Progenitor cell of endocrine pancreas (in vitro differentiated cells): Measurements from ENCODE around the gene THSD7A. TPM values are rescaled to one million over a fixed set of nuclear protein-coding genes. Genes with fewer than 3 reads are reported as not detected.

Source experiments
- DNase-seq: peaks from one replicate; pipeline ENCODE4 v3.0.0; 2021; ENCODE audit warnings: low spot score; ENCODE audit not compliant: unreplicated experiment
- H3K27ac Mint-ChIP-seq: 2 replicates; pipeline ENCODE4 v1.8.0; 2021; ENCODE audit warnings: mild to moderate bottlenecking, moderate library complexity, mixed read lengths
- H3K27me3 Mint-ChIP-seq: 2 replicates; pipeline ENCODE4 v1.8.0; 2021; ENCODE audit warnings: mixed read lengths
- H3K36me3 Mint-ChIP-seq: 2 replicates; pipeline ENCODE4 v1.8.0; 2022; ENCODE audit warnings: mixed read lengths; ENCODE audit not compliant: insufficient read depth
- H3K4me1 Mint-ChIP-seq: 2 replicates; pipeline ENCODE4 v1.8.0; 2021; ENCODE audit warnings: low read depth, mixed read lengths
- H3K4me3 Mint-ChIP-seq: 2 replicates; pipeline ENCODE4 v1.8.0; 2021; ENCODE audit warnings: low read depth, mild to moderate bottlenecking, moderate library complexity, mixed read lengths
- H3K9me3 Mint-ChIP-seq: 2 replicates; pipeline ENCODE4 v1.8.0; 2021; ENCODE audit warnings: low read depth, mixed read lengths
- CTCF ChIP-seq: fragments of 200-600 bp; sonication (generic); IDR thresholded peaks from one replicate; pipeline ENCODE4 v1.5.0; 2021; ENCODE audit warnings: antibody characterized with exemption, mild to moderate bottlenecking; ENCODE audit not compliant: unreplicated experiment
- total RNA-seq: library from RNA; stranded (reverse); gene quantifications from 2 replicates; pipeline ENCODE4 v1.2.1, GENCODE V29; 2021

Gene THSD7A
- total RNA-seq, 1 donor from 2014 or later = 4.7 TPM

- H3K27ac Mint-ChIP-seq = no peak overlapping the region
- no peaks in the 10 kb centered on the region for H3K9me3 Mint-ChIP-seq
- no peak overlapping the region for H3K4me3 Mint-ChIP-seq
- no peak for DNase-seq
- H3K4me1 Mint-ChIP-seq = peaks cover under 1% of the 10 kb centered on the region
- TF ChIP-seq CTCF = no peak
- H3K36me3 Mint-ChIP-seq = no peaks in the 10 kb centered on the region
- H3K27me3 Mint-ChIP-seq = no peaks in the 10 kb centered on the region
Observed at GRCh38 chr7:11332186-11332864, 499.7 kb downstream of the THSD7A start.

DNA sequence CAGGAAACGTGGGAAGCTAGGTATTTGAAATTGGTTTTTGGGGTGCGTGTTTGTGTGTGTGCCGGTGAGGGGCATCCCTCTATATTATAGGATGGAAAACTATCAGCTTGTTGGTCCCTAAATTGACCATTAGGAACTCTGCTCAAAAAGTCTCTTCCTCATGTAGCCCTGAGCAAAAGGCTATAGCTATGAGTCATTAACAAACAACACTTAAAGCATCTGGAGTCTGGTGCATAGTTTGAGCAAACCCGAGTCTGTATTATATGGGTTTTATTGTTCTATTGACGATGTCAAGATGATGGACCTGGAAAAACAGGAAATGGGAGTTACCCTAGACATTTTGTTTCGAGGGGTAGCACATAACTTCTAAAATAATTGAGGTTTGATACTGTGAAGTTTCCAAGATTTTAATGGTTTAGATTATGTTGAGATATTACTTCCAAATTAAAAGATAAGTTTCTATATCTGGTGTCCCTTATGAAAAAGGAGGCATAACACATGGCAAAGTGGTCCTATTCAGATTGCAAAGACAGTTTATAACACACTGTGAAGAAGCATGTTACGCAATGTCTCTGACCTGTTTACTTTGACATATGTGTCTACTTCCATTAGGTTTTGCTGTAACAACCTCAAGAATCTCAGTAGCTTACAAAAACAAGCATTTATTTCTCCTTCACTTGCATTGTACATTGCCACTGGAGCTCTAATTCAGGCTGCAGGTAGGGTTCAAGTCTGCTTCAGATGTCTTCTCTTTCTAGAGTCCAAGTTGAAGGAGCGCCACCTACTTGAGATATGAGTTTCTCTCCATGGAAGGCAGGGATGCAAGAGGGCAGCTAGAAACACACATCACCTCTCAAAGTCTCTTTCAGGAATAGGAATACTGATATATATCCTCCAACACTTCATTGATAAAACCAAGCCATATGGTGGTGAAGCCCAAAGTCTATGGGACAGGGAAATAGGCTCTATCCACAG lies 500.6 kb downstream of the THSD7A start:
- Mint-ChIP-seq H3K4me1 (peaks cover 3% of the 10 kb centered on the region), H3K4me3 (no peak overlapping the region), H3K36me3 (no peaks in the 10 kb centered on the region), H3K27me3 (no peaks in the 10 kb centered on the region), H3K27ac (no peak overlapping the region), H3K9me3 (no peaks in the 10 kb centered on the region)
- no peak for DNase-seq
- no peak for TF ChIP-seq CTCF

GRCh38 chr7:11330717-11331116 lies 501.3 kb downstream of the THSD7A start:
- Mint-ChIP-seq H3K4me1 (peaks cover 3% of the 10 kb centered on the region), H3K36me3 (no peaks in the 10 kb centered on the region)
- TF ChIP-seq CTCF = no peak

GRCh38 chr7:11330208-11330607 lies 501.8 kb downstream of the THSD7A start:
- H3K4me1 Mint-ChIP-seq = peaks cover 3% of the 10 kb centered on the region
- no peak for TF ChIP-seq CTCF
- no peaks in the 10 kb centered on the region for H3K36me3 Mint-ChIP-seq
- DNase-seq = no peak
- H3K4me3 Mint-ChIP-seq = no peak overlapping the region
- no peaks in the 10 kb centered on the region for H3K9me3 Mint-ChIP-seq
- no peaks in the 10 kb centered on the region for H3K27me3 Mint-ChIP-seq
- H3K27ac Mint-ChIP-seq = no peak overlapping the region

More at GRCh38 chr7:11330717-11331116, 501.3 kb downstream of the THSD7A start:
- no peaks in the 10 kb centered on the region for H3K9me3 Mint-ChIP-seq
- DNase-seq = no peak
- no peaks in the 10 kb centered on the region for H3K27me3 Mint-ChIP-seq
- H3K4me3 Mint-ChIP-seq = no peak overlapping the region
- H3K27ac Mint-ChIP-seq = no peak overlapping the region

DNA sequence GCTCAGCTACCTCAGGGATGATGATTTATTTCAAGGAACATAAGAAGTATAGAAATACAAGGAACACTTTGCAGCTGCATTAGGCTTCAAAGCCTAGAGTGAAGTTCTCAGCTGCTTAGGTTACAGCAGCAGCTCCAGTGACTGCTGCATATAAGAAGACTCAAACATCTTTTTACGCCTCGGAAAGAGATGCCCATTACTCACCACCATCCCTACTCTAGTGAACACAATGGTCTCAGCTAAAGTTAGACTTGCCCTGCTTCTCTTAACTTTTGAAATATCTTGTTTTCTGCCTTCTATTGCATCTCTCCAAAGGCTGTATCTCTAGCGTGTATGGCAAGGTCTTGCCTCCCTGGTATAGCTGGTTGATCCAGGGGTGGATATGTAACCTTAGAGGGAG lies 502.4 kb downstream of the THSD7A start:
- Mint-ChIP-seq H3K27ac (no peak overlapping the region), H3K27me3 (no peaks in the 10 kb centered on the region), H3K9me3 (no peaks in the 10 kb centered on the region)

More for the DNA sequence above, 502.4 kb downstream of the THSD7A start:
- Mint-ChIP-seq H3K36me3 (no peaks in the 10 kb centered on the region), H3K4me3 (no peak overlapping the region), H3K4me1 (peaks cover 3% of the 10 kb centered on the region)
- no peak for TF ChIP-seq CTCF
- no peak for DNase-seq
